HG03521 (cell line): ENCODE measurements around the gene COL17A1.

ENCODE experiments used
- ATAC-seq: cut with Tn5 transposase; IDR thresholded peaks from one replicate; pipeline ENCODE4 v1.9.1; 2021; ENCODE audit warnings: mild to moderate bottlenecking, moderate library complexity; ENCODE audit not compliant: unreplicated experiment

Gene COL17A1

DNA sequence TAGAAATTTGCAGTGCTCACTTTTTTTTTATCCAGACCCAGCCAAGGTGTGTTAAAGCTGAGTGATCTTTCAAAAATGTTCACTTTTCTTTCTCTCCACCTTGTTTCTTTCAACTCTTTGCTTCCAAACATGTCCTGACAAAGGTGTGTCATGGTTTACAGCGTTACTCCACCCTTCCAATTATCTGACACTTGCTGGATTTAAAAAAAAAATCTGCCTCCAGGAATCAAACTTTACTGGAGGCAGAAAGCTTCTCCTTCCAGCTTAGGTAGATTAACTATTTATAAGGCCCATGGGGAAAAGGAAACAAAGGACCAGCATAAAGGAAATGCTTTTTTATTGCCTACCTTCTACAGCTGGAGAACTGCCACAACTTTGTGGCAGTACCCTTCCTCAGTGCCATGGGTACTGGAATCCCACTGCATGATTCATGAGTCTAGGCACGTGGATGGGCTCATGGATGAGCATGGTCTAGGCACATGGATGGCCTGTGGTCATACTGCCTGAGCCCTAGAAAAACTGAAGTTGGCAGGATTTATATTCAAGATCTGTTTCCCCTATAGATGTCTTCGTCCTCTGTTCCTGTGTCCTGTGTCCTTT, at the start of gene COL17A1:
Gene COL17A1 (minus strand): TSS at position 80 of the 600 bp plus-strand sequence. CDS start 5,207 bp downstream, outside the sequence.
- no peak for ATAC-seq

GRCh38 chr10:104130041-104130440, 44.4 kb upstream of the COL17A1 start:
- no peak for ATAC-seq

DNA sequence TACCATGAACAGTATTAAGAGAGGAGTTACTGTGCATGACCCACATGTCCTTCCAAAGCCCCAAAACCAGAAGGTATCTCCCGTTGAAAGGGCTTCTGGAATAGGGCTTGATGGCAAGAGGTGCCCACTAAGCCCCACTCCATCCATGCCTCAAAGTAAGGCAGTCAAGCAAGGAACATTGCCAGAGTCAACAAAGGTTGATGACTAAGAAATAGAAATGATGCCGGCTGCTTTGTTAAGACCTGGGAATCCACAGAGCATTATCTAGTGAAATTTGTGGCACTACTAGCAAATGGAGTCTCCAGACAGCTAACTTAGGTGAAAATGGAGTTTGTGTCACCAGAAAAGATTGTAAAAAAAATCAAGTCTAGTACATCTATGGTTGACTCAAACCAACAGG, 42.5 kb upstream of the COL17A1 start:
- no peak for ATAC-seq

- no peak for ATAC-seq
These were observed 41.7 kb upstream of the COL17A1 start for GRCh38 chr10:104127411-104127810.

- ATAC-seq: no peak
These were observed 37.7 kb upstream of the COL17A1 start for GRCh38 chr10:104123397-104123796.

DNA sequence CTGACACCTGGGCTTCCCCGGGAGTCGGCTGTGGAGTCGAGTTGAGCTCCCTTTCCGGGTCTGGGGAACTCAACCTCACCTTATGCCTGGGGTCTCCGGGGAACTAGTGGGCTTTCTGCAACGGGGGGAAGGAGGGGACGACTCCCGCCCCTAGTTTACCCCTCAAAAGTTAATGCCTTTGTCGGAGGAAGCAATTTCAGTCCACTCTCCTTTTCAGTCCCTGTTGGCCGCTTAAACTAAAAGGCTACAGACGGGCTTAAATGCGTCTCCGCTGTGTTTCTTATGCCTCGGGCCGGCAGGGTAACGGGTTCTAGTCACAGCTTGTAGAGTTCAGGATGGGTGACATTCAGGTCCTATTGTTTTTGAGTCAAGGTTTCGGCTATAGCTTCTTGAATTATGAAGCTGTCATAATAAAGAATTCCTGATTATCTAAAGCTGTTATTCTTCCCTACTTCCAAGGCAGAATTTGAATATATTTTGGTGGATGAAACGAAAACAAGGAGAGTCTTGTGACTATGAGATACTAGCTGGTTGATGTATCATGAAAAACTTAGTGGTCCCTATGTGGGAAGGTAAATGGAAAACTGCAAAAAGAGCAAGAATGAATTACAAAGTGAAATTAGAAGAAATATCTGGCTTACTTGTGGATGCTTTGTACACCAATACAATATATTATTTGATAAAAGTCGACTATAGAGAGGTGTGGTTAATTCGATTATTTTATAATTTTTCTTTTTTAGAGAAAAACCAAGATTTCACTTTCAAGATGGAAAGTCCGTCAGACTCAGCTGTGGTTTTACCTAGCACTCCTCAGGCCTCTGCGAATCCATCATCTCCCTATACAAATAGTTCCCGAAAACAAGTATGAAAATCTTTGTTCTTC, 36.8 kb upstream of the COL17A1 start:
- ATAC-seq: no peak

DNA sequence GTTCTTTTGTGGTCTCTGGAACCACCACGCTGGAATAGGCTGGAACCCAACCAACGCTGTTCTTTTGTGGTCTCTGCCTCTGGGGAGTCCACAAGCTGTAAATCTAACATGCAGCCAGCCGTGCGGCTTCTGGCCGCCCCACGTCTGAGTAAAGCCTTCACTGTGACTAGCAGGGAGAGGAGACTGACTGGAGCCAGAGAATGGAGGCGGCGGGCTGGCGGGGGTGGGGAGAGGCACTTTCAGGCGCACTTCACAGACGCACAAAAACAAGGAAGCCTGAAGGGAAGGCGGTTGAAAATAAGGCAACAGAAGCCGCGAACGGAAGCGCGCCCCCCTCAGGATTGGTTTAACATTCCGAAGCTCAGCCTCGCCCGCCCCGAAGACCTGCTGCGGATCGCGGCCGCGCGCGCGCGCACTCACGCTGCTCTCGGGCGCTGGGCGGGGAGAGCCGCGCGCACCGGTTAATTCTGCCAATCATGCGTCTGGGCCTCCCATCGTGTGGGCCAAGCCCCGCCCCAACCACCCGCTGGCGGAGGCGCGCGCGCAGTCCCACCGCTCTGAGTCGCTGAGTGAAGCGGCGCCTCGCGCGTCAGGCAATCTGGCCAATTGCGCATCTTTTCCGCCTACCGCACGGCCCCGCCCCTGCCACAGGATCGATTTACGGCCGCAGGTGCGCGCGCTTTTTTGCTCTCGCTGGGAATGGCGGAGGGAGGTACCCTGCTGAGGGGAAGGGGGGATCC, 36.0 kb upstream of the COL17A1 start, which contains the start of gene SFR1:
Gene SFR1 (plus strand): TSS at position 687 of the 740 bp plus-strand sequence. CDS start 13 bp downstream, at position 700.
- ATAC-seq: peak; percentile 87

DNA sequence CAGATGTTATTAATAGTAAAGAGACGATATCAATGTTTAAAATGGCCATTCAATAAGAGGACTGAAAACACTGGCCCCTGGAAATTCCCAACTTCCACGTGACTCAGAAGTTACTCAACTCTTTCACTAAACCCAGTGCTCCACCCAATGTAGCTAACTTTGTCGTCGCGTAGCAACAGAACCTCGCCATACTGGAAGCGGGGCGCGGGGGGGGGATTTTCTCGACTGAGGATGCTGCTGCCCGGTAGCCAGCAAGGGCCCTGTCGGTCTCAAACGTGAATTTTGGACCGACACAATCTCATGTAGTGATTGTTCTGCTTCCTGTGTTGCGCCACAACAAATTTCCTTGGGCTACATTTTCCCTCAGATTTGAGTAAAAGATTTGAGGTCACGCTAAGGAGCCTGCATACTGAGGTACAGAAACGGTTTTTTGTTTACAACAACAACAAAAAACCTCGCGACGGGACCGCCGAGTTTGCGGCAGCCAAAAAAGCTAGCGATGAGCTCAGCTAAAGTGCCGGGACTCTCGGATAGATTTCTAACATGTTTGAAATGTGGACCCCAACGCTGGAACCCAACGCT, 35.3 kb upstream of the COL17A1 start:
- ATAC-seq: peak; percentile 24

GRCh38 chr10:104120512-104120902, 34.8 kb upstream of the COL17A1 start:
- ATAC-seq: no peak

- ATAC-seq: no peak
These were observed 34.3 kb upstream of the COL17A1 start for GRCh38 chr10:104119996-104120395.

GRCh38 chr10:104117839-104118323, 32.2 kb upstream of the COL17A1 start:
- ATAC-seq: no peak

GRCh38 chr10:104113376-104113956, 27.8 kb upstream of the COL17A1 start:
- no peak for ATAC-seq

- ATAC-seq: peak; percentile 46
These were observed 24.4 kb upstream of the COL17A1 start for GRCh38 chr10:104109908-104110662.

- ATAC-seq: no peak
These were observed 19.2 kb upstream of the COL17A1 start for GRCh38 chr10:104104926-104105325.

- ATAC-seq: no peak
These were observed 18.7 kb upstream of the COL17A1 start for GRCh38 chr10:104104418-104104817.

GRCh38 chr10:104103956-104104355, 18.3 kb upstream of the COL17A1 start:
- no peak for ATAC-seq

DNA sequence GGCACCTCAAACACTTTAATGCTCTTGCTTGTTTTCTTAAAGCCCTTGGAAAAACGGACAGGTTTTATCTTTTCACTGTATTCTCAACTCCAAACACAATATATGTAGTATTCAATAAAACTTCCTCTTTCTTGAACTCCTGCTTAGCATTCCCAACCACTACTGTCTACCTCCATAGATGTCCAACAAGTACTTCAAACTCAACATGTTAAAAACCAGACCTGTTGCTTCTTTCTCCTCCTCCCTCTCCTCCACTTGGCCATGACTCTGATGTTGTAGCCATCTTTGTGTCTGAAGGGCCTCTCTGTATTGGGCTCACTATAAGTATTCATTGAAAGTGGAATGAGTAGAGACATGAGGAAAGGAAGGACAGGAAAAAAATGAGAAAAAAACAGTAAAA, 16.2 kb upstream of the COL17A1 start:
- ATAC-seq: no peak

GRCh38 chr10:104100795-104101194, 15.1 kb upstream of the COL17A1 start:
- no peak for ATAC-seq

- no peak for ATAC-seq
These were observed 14.3 kb upstream of the COL17A1 start for GRCh38 chr10:104099941-104100340.

GRCh38 chr10:104099269-104099668, 13.6 kb upstream of the COL17A1 start:
- ATAC-seq: no peak
